Neutrophil (primary cell): ENCODE measurements around the gene MBD4.
"Not testable (repeated sequence)": the region's sequence is repeated elsewhere in the genome, so short reads cannot be mapped to it uniquely, and the experiment has no call there.

Experiments
- H3K27ac ChIP-seq: fragments of 200-600 bp; sonication (generic); 2 replicates; pipeline ENCODE4 v1.5.1; 2016; ENCODE audit warnings: mild to moderate bottlenecking, moderate library complexity
- H3K27me3 ChIP-seq: fragments of 200-600 bp; sonication (generic); 2 replicates; pipeline ENCODE4 v1.6.0; 2016; ENCODE audit warnings: mild to moderate bottlenecking
- H3K36me3 ChIP-seq: fragments of 200-600 bp; sonication (generic); 2 replicates; pipeline ENCODE4 v1.5.1; 2017
- H3K4me1 ChIP-seq, 2 experiments: fragments of 200-600 bp in 1 of 2; sonication (generic) in 1 of 2; 1 replicate in 1 of 2; 2 replicates in 1 of 2; pipeline versions ENCODE4 v1.5.1 to v1.6.1; 2013 to 2016; ENCODE audit warnings: low read depth in 1 of 2, low read length in 1 of 2, mild to moderate bottlenecking in 1 of 2, moderate library complexity in 1 of 2; ENCODE audit not compliant: control insufficient read depth in 1 of 2, insufficient read depth in 1 of 2
- H3K4me3 ChIP-seq, 2 experiments: fragments of 200-600 bp in 1 of 2; sonication (generic) in 1 of 2; 1 replicate in 1 of 2; 2 replicates in 1 of 2; pipeline ENCODE4 v1.5.1; 2013 to 2016; ENCODE audit warnings: low read depth in 1 of 2, low read length in 1 of 2, mild to moderate bottlenecking in 1 of 2, moderate library complexity in 1 of 2
- H3K9me3 ChIP-seq: fragments of 200-600 bp; sonication (generic); 2 replicates; pipeline ENCODE4 v1.5.1; 2016
- CTCF ChIP-seq: fragments of 200-600 bp; sonication (generic); IDR thresholded peaks from 2 replicates; pipeline ENCODE4 v1.5.1; 2016; ENCODE audit warnings: antibody characterized with exemption

The MBD4 gene

DNA sequence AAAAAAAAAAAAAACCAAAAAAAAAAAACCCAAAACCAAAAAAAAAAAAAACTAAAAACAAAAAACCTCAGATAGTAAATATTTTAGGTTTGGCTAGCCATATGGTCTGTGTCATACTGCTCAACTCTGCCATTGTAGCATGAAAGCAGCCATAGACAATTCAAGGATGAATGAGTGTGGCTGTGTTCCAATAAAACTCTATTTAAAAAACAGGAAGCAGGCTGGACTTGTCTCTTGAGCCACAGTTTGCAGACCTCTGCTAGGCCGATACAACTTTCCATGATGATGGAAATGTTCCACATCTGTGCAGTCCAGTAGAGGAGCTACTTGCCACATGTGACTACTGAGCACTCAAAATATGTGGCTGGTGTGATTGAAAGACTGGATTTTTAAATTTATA is 22.4 kb downstream of the MBD4 start:
- Histone ChIP-seq H3K27me3 (no peaks in the 10 kb centered on the region), H3K27ac (no peak overlapping the region), H3K36me3 (no peaks in the 10 kb centered on the region), H3K4me1 (no peaks in the 10 kb centered on the region), H3K9me3 (no peaks in the 10 kb centered on the region), H3K4me3 (no peak overlapping the region)
- no peak for TF ChIP-seq CTCF

GRCh38 chr3:129416415-129416814 is 23.3 kb downstream of the MBD4 start:
- no peaks in the 10 kb centered on the region for H3K36me3 ChIP-seq
- no peaks in the 10 kb centered on the region for H3K9me3 ChIP-seq
- no peaks in the 10 kb centered on the region for H3K27me3 ChIP-seq
- H3K27ac ChIP-seq, result no peak overlapping the region
- no peaks in the 10 kb centered on the region for H3K4me1 ChIP-seq
- no peak overlapping the region for H3K4me3 ChIP-seq
- TF ChIP-seq CTCF, result no peak

- no peak overlapping the region for H3K4me3 ChIP-seq
- H3K36me3 ChIP-seq, result no peaks in the 10 kb centered on the region
- no peak overlapping the region for H3K27ac ChIP-seq
- H3K4me1 ChIP-seq, result no peaks in the 10 kb centered on the region
- no peaks in the 10 kb centered on the region for H3K27me3 ChIP-seq
- no peaks in the 10 kb centered on the region for H3K9me3 ChIP-seq
- no peak for TF ChIP-seq CTCF
Measured at GRCh38 chr3:129415830-129416229, 23.9 kb downstream of the MBD4 start.

DNA sequence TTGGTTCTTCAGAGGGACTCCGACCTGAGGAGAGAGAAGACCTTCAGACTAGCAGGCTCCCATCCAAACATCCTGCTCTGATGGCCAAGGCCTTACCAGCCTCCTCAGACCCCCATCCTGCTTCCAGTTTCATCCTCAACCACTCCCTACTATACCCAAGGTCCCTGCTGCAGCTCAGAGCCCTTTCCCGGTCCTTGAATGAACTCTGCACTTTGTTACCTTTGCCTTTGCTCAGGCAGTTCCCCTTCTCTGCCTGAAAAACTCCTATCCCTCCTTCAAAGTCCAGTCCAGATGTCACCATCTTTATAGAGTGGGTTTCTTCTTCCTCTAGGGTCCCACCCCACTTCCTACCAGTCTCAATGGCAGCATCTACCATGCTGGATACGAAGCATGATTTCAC is 24.4 kb downstream of the MBD4 start:
- no peak overlapping the region for H3K4me3 ChIP-seq
- H3K36me3 ChIP-seq, result no peaks in the 10 kb centered on the region
- H3K27ac ChIP-seq, result no peak overlapping the region
- H3K9me3 ChIP-seq, result no peaks in the 10 kb centered on the region
- H3K4me1 ChIP-seq, result no peaks in the 10 kb centered on the region
- no peaks in the 10 kb centered on the region for H3K27me3 ChIP-seq
- no peak for TF ChIP-seq CTCF

GRCh38 chr3:129413687-129414506 is 25.9 kb downstream of the MBD4 start:
- Histone ChIP-seq H3K36me3 (no peaks in the 10 kb centered on the region), H3K4me3 (no peak overlapping the region), H3K27ac (no peak overlapping the region), H3K27me3 (no peaks in the 10 kb centered on the region), H3K4me1 (no peaks in the 10 kb centered on the region), H3K9me3 (no peaks in the 10 kb centered on the region)
- TF ChIP-seq CTCF, result no peak

- not testable (repeated sequence) for H3K9me3 ChIP-seq, H3K4me3 ChIP-seq, H3K4me1 ChIP-seq, H3K27me3 ChIP-seq, H3K36me3 ChIP-seq, H3K27ac ChIP-seq
Measured at GRCh38 chr3:129413238-129413637, 26.5 kb downstream of the MBD4 start.
